Measurements from ENCODE around the gene ECI2.

GRCh38 chr6:4129446-4129845, 5.9 kb downstream of the ECI2 start:
- TF ChIP-seq, protein P1, sequence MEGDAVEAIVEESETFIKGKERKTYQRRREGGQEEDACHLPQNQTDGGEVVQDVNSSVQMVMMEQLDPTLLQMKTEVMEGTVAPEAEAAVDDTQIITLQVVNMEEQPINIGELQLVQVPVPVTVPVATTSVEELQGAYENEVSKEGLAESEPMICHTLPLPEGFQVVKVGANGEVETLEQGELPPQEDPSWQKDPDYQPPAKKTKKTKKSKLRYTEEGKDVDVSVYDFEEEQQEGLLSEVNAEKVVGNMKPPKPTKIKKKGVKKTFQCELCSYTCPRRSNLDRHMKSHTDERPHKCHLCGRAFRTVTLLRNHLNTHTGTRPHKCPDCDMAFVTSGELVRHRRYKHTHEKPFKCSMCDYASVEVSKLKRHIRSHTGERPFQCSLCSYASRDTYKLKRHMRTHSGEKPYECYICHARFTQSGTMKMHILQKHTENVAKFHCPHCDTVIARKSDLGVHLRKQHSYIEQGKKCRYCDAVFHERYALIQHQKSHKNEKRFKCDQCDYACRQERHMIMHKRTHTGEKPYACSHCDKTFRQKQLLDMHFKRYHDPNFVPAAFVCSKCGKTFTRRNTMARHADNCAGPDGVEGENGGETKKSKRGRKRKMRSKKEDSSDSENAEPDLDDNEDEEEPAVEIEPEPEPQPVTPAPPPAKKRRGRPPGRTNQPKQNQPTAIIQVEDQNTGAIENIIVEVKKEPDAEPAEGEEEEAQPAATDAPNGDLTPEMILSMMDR (IDR thresholded peaks at IDR 0.05), result no peak
- no peak for TF ChIP-seq POLR2A (IDR thresholded peaks at IDR 0.05)
